Liver (tissue), 9 donors: ENCODE data around the gene SYNJ2. TPM values are rescaled to one million over a fixed set of nuclear protein-coding genes. Genes with fewer than 3 reads are reported as not detected.

Source experiments
- DNase-seq: peaks from one replicate; pipeline ENCODE4 v3.0.0-alpha.2; 2017; ENCODE audit warnings: low spot score
- H3K27ac ChIP-seq, 2 donors: one replicate each; pipeline ENCODE4 v1.7.0; 2013; ENCODE audit warnings: inconsistent platforms in 2 of 2, low read length in 2 of 2, control low read depth in 1 of 2, low read depth in 1 of 2, mild to moderate bottlenecking in 1 of 2
- H3K27me3 ChIP-seq, 4 donors: one replicate each; pipeline versions ENCODE4 v1.6.1 to v1.7.0; 2013; ENCODE audit warnings: low read length in 3 of 4, inconsistent platforms in 1 of 4, mild to moderate bottlenecking in 1 of 4, moderate library complexity in 1 of 4; ENCODE audit not compliant: control insufficient read depth in 4 of 4, insufficient read depth in 4 of 4
- H3K36me3 ChIP-seq, 4 donors: one replicate each; pipeline versions ENCODE4 v1.6.1 to v1.7.0; 2013; ENCODE audit warnings: low read length in 3 of 4, mild to moderate bottlenecking in 3 of 4, low read depth in 1 of 4, moderate library complexity in 1 of 4; ENCODE audit not compliant: control insufficient read depth in 4 of 4, insufficient read depth in 3 of 4
- H3K4me1 ChIP-seq, 4 donors: one replicate each; pipeline versions ENCODE4 v1.6.1 to v1.7.0; 2013; ENCODE audit warnings: low read length in 3 of 4, mild to moderate bottlenecking in 3 of 4, moderate library complexity in 1 of 4; ENCODE audit not compliant: control insufficient read depth in 4 of 4, insufficient read depth in 4 of 4
- H3K4me3 ChIP-seq, 3 donors: one replicate each; pipeline versions ENCODE4 v1.6.1 to v1.7.0; 2013; ENCODE audit warnings: low read length in 3 of 3, control low read depth in 1 of 3, low read depth in 1 of 3, mild to moderate bottlenecking in 1 of 3
- H3K9ac ChIP-seq, 2 donors: one replicate each; pipeline ENCODE4 v1.7.0; 2013; ENCODE audit warnings: low read length in 2 of 2, mild to moderate bottlenecking in 2 of 2, moderate library complexity in 2 of 2, control low read depth in 1 of 2, low read depth in 1 of 2
- H3K9me3 ChIP-seq, 4 donors: one replicate each; pipeline versions ENCODE4 v1.6.1 to v1.7.0; 2013; ENCODE audit warnings: low read length in 3 of 4; ENCODE audit not compliant: control insufficient read depth in 4 of 4
- EGR1 ChIP-seq, 2 donors: IDR thresholded peaks; 2 replicates each; pipeline ENCODE4 v1.6.1; 2016 to 2018; ENCODE audit warnings: antibody characterized with exemption in 2 of 2, low read depth in 2 of 2
- FOXA1 ChIP-seq: IDR thresholded peaks from 2 replicates; pipeline ENCODE4 v1.6.1; 2016; ENCODE audit warnings: antibody characterized with exemption
- GABPA ChIP-seq, 2 donors: IDR thresholded peaks in 1 of 2; conservative IDR thresholded peaks in 1 of 2; 2 replicates each; pipeline ENCODE4 v1.6.1; 2016; ENCODE audit warnings: antibody characterized with exemption in 2 of 2, mild to moderate bottlenecking in 1 of 2, moderate library complexity in 1 of 2
- HNF4A ChIP-seq, 2 donors: conservative IDR thresholded peaks; 2 replicates each; pipeline ENCODE4 v1.6.1; 2016; ENCODE audit warnings: antibody characterized with exemption in 2 of 2, mild to moderate bottlenecking in 2 of 2
- HNF4G ChIP-seq: IDR thresholded peaks from 2 replicates; pipeline ENCODE4 v1.6.1; 2016; ENCODE audit warnings: antibody characterized with exemption
- JUND ChIP-seq, 2 donors: IDR thresholded peaks; 2 replicates each; pipeline ENCODE4 v1.6.1; 2016; ENCODE audit warnings: antibody characterized with exemption in 2 of 2
- MAX ChIP-seq: IDR thresholded peaks from 2 replicates; pipeline ENCODE4 v1.6.1; 2016; ENCODE audit warnings: antibody characterized with exemption
- NR2F2 ChIP-seq: IDR thresholded peaks from 2 replicates; pipeline ENCODE4 v1.6.1; 2016; ENCODE audit warnings: antibody characterized with exemption
- RAD21 ChIP-seq, 2 donors: IDR thresholded peaks; 2 replicates each; pipeline ENCODE4 v1.6.1; 2016; ENCODE audit warnings: antibody characterized with exemption in 2 of 2, mild to moderate bottlenecking in 2 of 2
- REST ChIP-seq: IDR thresholded peaks from 2 replicates; pipeline ENCODE4 v1.6.1; 2016; ENCODE audit warnings: antibody characterized with exemption, mild to moderate bottlenecking
- RXRA ChIP-seq, 2 donors: IDR thresholded peaks; 2 replicates each; pipeline ENCODE4 v1.6.1; 2017 to 2018; ENCODE audit warnings: antibody characterized with exemption in 2 of 2, mild to moderate bottlenecking in 1 of 2
- SP1 ChIP-seq: IDR thresholded peaks from 2 replicates; pipeline ENCODE4 v1.6.1; 2018; ENCODE audit warnings: antibody characterized with exemption, mild to moderate bottlenecking
- TAF1 ChIP-seq: conservative IDR thresholded peaks from 2 replicates; pipeline ENCODE4 v1.6.1; 2016; ENCODE audit warnings: antibody characterized with exemption, mild to moderate bottlenecking
- YY1 ChIP-seq: IDR thresholded peaks from 2 replicates; pipeline ENCODE4 v1.6.1; 2016; ENCODE audit warnings: antibody characterized with exemption, mild to moderate bottlenecking
- WGBS: extraction: QIAGEN DNeasy Blood & Tissue Kit; methylation state at CpG from one replicate; pipeline ENCODE4 v1.1.7; 2013; 5-methylcytosine and 5-hydroxymethylcytosine counted together
- polyA plus RNA-seq, 2 donors: library from polyadenylated mRNA; stranded (reverse) in 1 of 2; unstranded in 1 of 2; fragments of 200-250 nt in 1 of 2; fragments of >200 nt in 1 of 2; fragmentation: Nextera tagmentation in 1 of 2; extraction: Ambion mirVana in 1 of 2; gene quantifications; one replicate each; pipeline versions ENCODE4 v1.2.1 to v1.2.3, GENCODE V29; 2013 to 2015
- total RNA-seq, 2 donors: library from RNA; depleted of rRNA; stranded (reverse); fragments of >200 nt; gene quantifications; one replicate each; pipeline ENCODE4 v1.2.3, GENCODE V29; 2014
- TF ChIP-seq, protein P1 (sequence below): IDR thresholded peaks from 2 replicates; pipeline ENCODE4 v1.6.1; 2016; ENCODE audit warnings: antibody characterized with exemption
- TF ChIP-seq, protein P2 (sequence below): fragments of 150-350 bp; IDR thresholded peaks from 2 replicates; pipeline ENCODE4 v1.5.1; 2017; ENCODE audit warnings: improper control_type of control experiment, low read depth, low read length; ENCODE audit not compliant: missing input control
- donor health status: healthy.
- donor health status: healthy.
- donor health status: healthy.
- donor health status: healthy.
- donor health status: healthy.

SYNJ2 gene
- total and polyA plus RNA-seq, 4 donors = 2.4 to 8.9 (median 3.2) TPM

- DNase-seq = no peak
- Histone ChIP-seq H3K27ac (no peak overlapping the region), H3K4me3 (no peak overlapping the region), H3K36me3 (peaks cover 0 to 33% (median 9%) of the 10 kb centered on the region in 4 donors), H3K4me1 (peaks cover 0 to 1% (median 0%) of the 10 kb centered on the region in 4 donors), H3K9ac (no peak overlapping the region), H3K9me3 (no peaks in the 10 kb centered on the region), H3K27me3 (no peaks in the 10 kb centered on the region)
- 97% methylated on average over 11 of the region's 11 CpGs for WGBS
- TF ChIP-seq JUND (IDR thresholded peaks at IDR 0.05) = no peak
- TF ChIP-seq GABPA (IDR thresholded peaks at IDR 0.05 in 1 of 2, conservative IDR thresholded peaks at IDR 0.05 in 1 of 2) = no peak
- no peak for TF ChIP-seq MAX
- TF ChIP-seq HNF4A (conservative IDR thresholded peaks at IDR 0.05) = no peak
- no peak for TF ChIP-seq RAD21 (IDR thresholded peaks at IDR 0.05)
- TF ChIP-seq, protein P1, sequence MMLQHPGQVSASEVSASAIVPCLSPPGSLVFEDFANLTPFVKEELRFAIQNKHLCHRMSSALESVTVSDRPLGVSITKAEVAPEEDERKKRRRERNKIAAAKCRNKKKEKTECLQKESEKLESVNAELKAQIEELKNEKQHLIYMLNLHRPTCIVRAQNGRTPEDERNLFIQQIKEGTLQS = no peak
- no peak for TF ChIP-seq RXRA (IDR thresholded peaks at IDR 0.05)
- no peak for TF ChIP-seq TAF1
- no peak for TF ChIP-seq YY1
- no peak for TF ChIP-seq NR2F2
- TF ChIP-seq FOXA1 = no peak
Observed at GRCh38 chr6:158063736-158064135, 82.1 kb downstream of the SYNJ2 start.

- WGBS = 93% methylated on average over 24 of the region's 24 CpGs
- H3K27me3 ChIP-seq = no peaks in the 10 kb centered on the region
- no peak for DNase-seq
- peaks cover 0 to 39% (median 10%) of the 10 kb centered on the region in 4 donors for H3K36me3 ChIP-seq
- H3K4me1 ChIP-seq = peaks cover 0 to 1% (median 0%) of the 10 kb centered on the region in 4 donors
- no peak overlapping the region for H3K9ac ChIP-seq
- no peak overlapping the region for H3K4me3 ChIP-seq
- H3K9me3 ChIP-seq = no peaks in the 10 kb centered on the region
- TF ChIP-seq HNF4A (conservative IDR thresholded peaks at IDR 0.05) (no peak), JUND (IDR thresholded peaks at IDR 0.05) (no peak), RXRA (IDR thresholded peaks at IDR 0.05) (no peak), MAX (no peak), SP1 (no peak), TAF1 (no peak), NR2F2 (no peak), GABPA (IDR thresholded peaks at IDR 0.05 in 1 of 2, conservative IDR thresholded peaks at IDR 0.05 in 1 of 2) (no peak), HNF4G (no peak), RAD21 (IDR thresholded peaks at IDR 0.05) (no peak), EGR1 (IDR thresholded peaks at IDR 0.05; ENCODE audit: low read depth in 2 of 2) (no peak), FOXA1 (no peak), REST (no peak)
- TF ChIP-seq, protein P2, sequence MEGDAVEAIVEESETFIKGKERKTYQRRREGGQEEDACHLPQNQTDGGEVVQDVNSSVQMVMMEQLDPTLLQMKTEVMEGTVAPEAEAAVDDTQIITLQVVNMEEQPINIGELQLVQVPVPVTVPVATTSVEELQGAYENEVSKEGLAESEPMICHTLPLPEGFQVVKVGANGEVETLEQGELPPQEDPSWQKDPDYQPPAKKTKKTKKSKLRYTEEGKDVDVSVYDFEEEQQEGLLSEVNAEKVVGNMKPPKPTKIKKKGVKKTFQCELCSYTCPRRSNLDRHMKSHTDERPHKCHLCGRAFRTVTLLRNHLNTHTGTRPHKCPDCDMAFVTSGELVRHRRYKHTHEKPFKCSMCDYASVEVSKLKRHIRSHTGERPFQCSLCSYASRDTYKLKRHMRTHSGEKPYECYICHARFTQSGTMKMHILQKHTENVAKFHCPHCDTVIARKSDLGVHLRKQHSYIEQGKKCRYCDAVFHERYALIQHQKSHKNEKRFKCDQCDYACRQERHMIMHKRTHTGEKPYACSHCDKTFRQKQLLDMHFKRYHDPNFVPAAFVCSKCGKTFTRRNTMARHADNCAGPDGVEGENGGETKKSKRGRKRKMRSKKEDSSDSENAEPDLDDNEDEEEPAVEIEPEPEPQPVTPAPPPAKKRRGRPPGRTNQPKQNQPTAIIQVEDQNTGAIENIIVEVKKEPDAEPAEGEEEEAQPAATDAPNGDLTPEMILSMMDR = no peak
- TF ChIP-seq, protein P1 = no peak
- H3K27ac ChIP-seq = no peak overlapping the region
Observed at GRCh38 chr6:158064725-158065251, 83.1 kb downstream of the SYNJ2 start.
